Loucy (cell line): ENCODE results near the gene LYPD8.

Source experiments
- CTCF ChIP-seq: fragments of 200-600 bp; sonication (generic); conservative IDR thresholded peaks from 2 replicates; pipeline ENCODE4 v1.5.1; 2014; ENCODE audit warnings: mild to moderate bottlenecking, antibody characterized with exemption, low read length
- EZH2phosphoT487 ChIP-seq: fragments of 200-600 bp; IDR thresholded peaks from 2 replicates; pipeline ENCODE4 v1.6.1; 2018; ENCODE audit warnings: antibody characterized with exemption, mild to moderate bottlenecking, moderate library complexity, borderline replicate concordance

GRCh38 chr1:248751142-248751541 is 4.4 kb downstream of the LYPD8 start:
- TF ChIP-seq CTCF: no peak
- no peak for TF ChIP-seq EZH2phosphoT487
